GM12875 (cell line): ENCODE results near the gene TPRA1.

Experiments used
- H3K4me3 ChIP-seq: one replicate; pipeline ENCODE4 v1.5.1; 2011; ENCODE audit warnings: low read depth, low read length, control low read depth
- TF ChIP-seq, protein P1 (sequence below): IDR thresholded peaks from 2 replicates; pipeline ENCODE4 v1.5.1; 2011; ENCODE audit warnings: low read depth, mild to moderate bottlenecking, control low read depth, inconsistent platforms, low read length, moderate library complexity, borderline replicate concordance; ENCODE audit not compliant: insufficient read depth

TPRA1 gene

DNA sequence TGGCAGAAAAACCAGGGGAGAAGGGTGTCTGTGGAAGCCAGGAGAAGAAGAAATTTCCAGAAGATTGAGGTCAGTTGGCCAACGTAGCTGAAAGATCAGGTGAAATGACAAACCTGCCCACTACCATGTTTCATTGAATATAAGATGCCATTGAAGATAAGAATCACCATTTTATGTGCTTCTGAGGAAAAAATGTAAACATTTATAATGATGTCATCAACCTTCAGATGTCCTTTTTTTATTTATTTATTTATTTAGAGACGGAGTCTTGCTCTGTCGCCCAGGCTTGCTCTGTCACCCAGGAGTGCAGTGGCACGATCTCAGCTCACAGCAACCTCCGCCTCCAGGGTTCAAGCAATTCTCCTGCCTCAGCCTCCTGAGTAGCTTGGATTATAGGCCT, 33.5 kb upstream of the TPRA1 start:
- no peak overlapping the region for H3K4me3 ChIP-seq
- TF ChIP-seq, protein P1, sequence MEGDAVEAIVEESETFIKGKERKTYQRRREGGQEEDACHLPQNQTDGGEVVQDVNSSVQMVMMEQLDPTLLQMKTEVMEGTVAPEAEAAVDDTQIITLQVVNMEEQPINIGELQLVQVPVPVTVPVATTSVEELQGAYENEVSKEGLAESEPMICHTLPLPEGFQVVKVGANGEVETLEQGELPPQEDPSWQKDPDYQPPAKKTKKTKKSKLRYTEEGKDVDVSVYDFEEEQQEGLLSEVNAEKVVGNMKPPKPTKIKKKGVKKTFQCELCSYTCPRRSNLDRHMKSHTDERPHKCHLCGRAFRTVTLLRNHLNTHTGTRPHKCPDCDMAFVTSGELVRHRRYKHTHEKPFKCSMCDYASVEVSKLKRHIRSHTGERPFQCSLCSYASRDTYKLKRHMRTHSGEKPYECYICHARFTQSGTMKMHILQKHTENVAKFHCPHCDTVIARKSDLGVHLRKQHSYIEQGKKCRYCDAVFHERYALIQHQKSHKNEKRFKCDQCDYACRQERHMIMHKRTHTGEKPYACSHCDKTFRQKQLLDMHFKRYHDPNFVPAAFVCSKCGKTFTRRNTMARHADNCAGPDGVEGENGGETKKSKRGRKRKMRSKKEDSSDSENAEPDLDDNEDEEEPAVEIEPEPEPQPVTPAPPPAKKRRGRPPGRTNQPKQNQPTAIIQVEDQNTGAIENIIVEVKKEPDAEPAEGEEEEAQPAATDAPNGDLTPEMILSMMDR = no peak

DNA sequence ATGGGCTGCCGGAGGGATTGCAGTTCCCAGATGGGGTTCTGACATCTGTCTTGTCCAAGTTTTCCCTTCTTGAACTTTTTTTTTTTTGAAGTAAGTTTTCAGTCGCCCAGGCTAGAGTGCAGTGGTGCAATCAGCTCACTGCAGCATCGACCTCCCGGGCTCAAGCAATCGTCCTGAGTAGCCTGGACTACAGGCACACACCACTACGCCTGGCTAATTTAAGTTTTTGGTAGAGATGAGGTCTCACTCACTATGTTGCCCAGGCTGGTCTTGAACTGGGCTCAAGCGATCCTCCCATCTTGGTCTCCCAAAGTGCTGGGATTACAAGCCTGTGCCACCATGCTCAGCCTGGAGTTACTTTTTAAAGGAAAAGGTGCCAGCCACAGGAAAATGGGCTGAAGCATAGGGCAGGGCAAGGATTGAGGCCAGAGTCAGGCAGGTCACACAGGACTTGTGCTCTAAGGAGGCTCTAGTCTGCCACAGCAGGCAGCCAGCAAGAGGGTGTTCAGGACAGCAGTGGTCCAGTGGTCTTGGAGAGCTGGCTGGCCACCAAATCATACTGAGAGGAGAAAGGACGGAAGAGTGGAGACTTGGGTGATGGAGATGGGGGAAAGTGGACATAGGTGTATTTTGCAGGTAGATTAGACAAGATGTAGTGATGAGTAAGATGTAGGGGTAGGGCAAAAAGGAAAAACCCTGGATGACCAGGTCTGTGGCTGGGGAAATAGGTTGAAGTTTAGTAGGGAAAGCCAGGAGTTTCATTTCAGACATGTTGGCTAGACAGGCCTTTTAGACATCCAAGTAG, 32.4 kb upstream of the TPRA1 start:
- TF ChIP-seq, protein P1 = no peak
- H3K4me3 ChIP-seq = no peak overlapping the region

DNA sequence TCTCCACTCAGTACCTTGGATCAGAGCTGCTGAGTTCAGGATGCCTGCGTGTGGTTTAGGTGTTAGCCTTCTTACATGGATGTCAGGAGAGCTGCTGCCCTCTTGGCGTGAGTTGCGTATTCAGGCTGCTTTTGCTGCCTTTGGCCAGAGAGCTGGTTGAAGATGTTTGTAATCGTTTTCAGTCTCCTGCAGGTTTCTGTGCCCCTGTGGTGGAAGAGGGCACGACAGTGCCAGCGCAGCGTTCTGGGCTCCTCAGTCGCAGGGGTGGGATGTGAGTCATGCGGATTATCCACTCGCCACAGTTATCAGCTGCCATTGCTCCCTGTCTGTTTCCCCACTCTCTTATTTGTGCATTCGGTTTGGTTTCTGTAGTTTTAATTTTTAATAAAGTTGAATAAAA, 31.5 kb upstream of the TPRA1 start:
- no peak overlapping the region for H3K4me3 ChIP-seq
- TF ChIP-seq, protein P1 = no peak

DNA sequence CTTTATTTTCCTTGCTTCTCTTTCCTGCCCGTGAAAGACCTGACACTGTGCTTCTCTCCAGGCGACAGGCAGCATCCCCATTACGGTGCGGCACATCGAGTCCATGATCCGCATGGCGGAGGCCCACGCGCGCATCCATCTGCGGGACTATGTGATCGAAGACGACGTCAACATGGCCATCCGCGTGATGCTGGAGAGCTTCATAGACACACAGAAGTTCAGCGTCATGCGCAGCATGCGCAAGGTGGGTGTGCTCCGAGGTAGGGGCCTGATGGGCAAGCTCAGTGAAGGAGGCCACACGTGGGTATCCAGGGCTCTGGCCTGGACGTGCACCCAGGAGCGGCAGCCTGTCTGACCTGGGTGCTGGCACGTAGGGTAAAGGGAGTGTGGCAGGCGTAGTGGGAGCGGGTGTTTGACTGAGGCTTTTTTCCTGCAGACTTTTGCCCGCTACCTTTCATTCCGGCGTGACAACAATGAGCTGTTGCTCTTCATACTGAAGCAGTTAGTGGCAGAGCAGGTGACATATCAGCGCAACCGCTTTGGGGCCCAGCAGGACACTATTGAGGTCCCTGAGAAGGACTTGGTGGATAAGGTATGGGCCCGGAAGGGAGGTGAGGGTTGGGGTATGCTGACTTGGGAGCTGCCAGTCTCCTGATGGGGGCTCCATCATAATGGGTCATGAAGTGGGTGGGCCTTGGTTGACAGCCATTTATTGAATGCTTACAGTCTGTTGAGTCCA, 30.3 kb upstream of the TPRA1 start:
- H3K4me3 ChIP-seq = no peak overlapping the region
- TF ChIP-seq, protein P1 = no peak

DNA sequence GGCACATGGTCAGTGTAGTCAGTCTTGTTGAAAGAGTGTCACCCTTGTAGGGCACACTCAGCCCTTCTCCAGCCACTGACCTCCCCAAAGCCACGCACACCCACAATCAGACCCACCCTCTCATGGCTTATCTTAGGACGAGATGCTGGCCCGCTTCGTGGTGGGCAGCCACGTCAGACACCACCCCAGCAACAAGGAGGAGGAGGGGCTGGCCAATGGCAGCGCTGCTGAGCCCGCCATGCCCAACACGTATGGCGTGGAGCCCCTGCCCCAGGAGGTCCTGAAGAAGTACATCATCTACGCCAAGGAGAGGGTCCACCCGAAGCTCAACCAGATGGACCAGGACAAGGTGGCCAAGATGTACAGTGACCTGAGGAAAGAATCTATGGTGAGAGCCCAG, 28.4 kb upstream of the TPRA1 start:
- H3K4me3 ChIP-seq = no peak overlapping the region
- TF ChIP-seq, protein P1 = no peak

DNA sequence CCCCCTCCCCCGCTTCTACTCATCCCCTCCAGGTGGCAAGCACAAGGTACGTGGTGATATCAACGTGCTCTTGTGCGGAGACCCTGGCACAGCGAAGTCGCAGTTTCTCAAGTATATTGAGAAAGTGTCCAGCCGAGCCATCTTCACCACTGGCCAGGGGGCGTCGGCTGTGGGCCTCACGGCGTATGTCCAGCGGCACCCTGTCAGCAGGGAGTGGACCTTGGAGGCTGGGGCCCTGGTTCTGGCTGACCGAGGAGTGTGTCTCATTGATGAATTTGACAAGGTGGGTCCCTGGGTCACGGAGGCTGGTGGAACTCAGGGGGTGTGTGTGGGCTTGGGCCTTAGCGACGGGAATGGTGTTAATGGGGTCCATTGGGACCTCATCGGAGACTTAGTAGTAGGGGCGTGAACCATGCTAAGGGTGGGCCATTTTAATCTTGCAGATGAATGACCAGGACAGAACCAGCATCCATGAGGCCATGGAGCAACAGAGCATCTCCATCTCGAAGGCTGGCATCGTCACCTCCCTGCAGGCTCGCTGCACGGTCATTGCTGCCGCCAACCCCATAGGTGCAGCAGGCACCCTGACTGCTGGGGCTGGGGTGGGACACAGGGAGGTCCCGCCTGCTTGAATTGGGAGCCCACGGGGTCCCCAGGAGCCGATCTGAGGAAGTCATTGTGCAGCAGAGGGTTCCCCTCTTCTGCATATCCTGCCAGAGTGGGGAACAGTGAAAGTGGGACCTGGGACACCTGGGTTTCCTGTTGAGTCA, 26.5 kb upstream of the TPRA1 start:
- H3K4me3 ChIP-seq = no peak overlapping the region
- TF ChIP-seq, protein P1 = no peak
